Suprapubic skin (tissue), 4 donors: ENCODE measurements around the gene YY1. TPM values are rescaled to one million over a fixed set of nuclear protein-coding genes. Genes with fewer than 3 reads are reported as not detected.

ENCODE experiments used
- DNase-seq, 2 donors: peaks; one replicate each; pipeline ENCODE4 v3.0.0-alpha.2; 2019; ENCODE audit warnings: low spot score in 2 of 2
- H3K27ac ChIP-seq: fragments of 200-600 bp; sonication (generic); one replicate; pipeline ENCODE4 v1.5.1; 2019
- H3K27me3 ChIP-seq: fragments of 200-600 bp; sonication (generic); one replicate; pipeline ENCODE4 v1.5.1; 2019
- H3K36me3 ChIP-seq: fragments of 200-600 bp; sonication (generic); one replicate; pipeline ENCODE4 v1.5.1; 2019
- H3K4me1 ChIP-seq: fragments of 200-600 bp; sonication (generic); one replicate; pipeline ENCODE4 v1.5.1; 2019
- H3K4me3 ChIP-seq: fragments of 200-600 bp; sonication (generic); one replicate; pipeline ENCODE4 v1.5.1; 2019; ENCODE audit warnings: mild to moderate bottlenecking
- H3K9me3 ChIP-seq: fragments of 200-600 bp; sonication (generic); one replicate; pipeline ENCODE4 v1.5.1; 2019
- EP300 ChIP-seq: sonication (generic); formaldehyde crosslinking; IDR thresholded peaks from one replicate; pipeline ENCODE4 v1.6.1; 2017; ENCODE audit warnings: antibody characterized with exemption
- POLR2A ChIP-seq, 2 donors: fragments of 450-650 bp; IDR thresholded peaks; one replicate each; pipeline ENCODE4 v1.6.1; 2017; ENCODE audit warnings: antibody characterized with exemption in 2 of 2, mild to moderate bottlenecking in 2 of 2, moderate library complexity in 2 of 2
- POLR2AphosphoS5 ChIP-seq, 3 donors: sonication (generic); formaldehyde crosslinking; IDR thresholded peaks; one replicate each; pipeline ENCODE4 v1.6.1; 2017; ENCODE audit warnings: antibody characterized with exemption in 3 of 3
- WGBS: methylation state at CpG from one replicate; pipeline ENCODE4 v1.1.5; 2018; 5-methylcytosine and 5-hydroxymethylcytosine counted together
- total RNA-seq, 4 donors: library from RNA; depleted of rRNA; stranded (reverse); fragments of >200 nt; gene quantifications; one replicate each; pipeline ENCODE4 v1.1.0, GENCODE V29; 2016
- TF ChIP-seq, protein P1 (sequence below), 2 donors: fragments of 200-600 bp in 1 of 2; fragments of 450-650 bp in 1 of 2; sonication (generic) in 1 of 2; IDR thresholded peaks; one replicate each; pipeline ENCODE4 v1.5.1; 2016 to 2019; ENCODE audit warnings: antibody characterized with exemption in 2 of 2, mild to moderate bottlenecking in 1 of 2, moderate library complexity in 1 of 2

The YY1 gene
- total RNA-seq, 4 donors from 2014 or later, result 42.1 to 56.3 (median 48.9) TPM

DNA sequence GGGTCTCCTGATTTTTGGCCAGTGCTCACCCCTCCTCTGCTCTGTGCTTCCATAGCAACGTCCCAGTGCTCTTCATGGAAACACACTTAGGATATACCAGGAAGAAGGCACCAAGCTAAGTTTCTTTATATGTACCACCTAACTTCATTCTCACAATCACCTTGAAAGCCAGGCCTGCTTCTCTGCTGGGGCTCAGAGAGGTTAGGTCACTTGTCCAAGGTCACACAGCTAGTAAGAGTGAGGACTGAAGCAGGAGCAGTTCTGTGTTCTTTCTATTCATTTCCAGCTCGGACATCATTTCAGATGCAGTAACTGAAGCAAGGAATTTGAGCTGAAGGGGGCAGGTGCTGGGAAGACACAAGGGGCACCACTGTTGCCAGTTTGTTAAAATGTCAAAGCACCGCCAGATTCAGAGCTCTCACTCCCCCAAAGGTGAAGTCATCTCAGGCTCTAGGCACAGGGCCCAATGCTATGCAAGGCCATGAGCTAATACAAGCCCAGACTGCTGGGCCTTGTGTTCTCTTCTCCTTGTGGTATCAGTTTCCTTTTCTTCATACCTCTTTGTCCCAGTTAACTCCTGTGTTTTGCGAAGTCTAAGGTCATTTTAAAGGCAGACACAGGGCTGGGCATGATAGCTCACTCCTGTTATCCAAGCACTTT, 19.7 kb upstream of the YY1 start:
- no peaks in the 10 kb centered on the region for H3K36me3 ChIP-seq
- TF ChIP-seq POLR2AphosphoS5 (IDR thresholded peaks at IDR 0.05), result no peak
- TF ChIP-seq EP300, result no peak
- TF ChIP-seq, protein P1, sequence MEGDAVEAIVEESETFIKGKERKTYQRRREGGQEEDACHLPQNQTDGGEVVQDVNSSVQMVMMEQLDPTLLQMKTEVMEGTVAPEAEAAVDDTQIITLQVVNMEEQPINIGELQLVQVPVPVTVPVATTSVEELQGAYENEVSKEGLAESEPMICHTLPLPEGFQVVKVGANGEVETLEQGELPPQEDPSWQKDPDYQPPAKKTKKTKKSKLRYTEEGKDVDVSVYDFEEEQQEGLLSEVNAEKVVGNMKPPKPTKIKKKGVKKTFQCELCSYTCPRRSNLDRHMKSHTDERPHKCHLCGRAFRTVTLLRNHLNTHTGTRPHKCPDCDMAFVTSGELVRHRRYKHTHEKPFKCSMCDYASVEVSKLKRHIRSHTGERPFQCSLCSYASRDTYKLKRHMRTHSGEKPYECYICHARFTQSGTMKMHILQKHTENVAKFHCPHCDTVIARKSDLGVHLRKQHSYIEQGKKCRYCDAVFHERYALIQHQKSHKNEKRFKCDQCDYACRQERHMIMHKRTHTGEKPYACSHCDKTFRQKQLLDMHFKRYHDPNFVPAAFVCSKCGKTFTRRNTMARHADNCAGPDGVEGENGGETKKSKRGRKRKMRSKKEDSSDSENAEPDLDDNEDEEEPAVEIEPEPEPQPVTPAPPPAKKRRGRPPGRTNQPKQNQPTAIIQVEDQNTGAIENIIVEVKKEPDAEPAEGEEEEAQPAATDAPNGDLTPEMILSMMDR (IDR thresholded peaks at IDR 0.05), result no peak
- no peak for TF ChIP-seq POLR2A (IDR thresholded peaks at IDR 0.05)
- H3K9me3 ChIP-seq, result no peaks in the 10 kb centered on the region
- H3K27me3 ChIP-seq, result no peaks in the 10 kb centered on the region
- no peak for DNase-seq
- 88% methylated on average over 4 of the region's 4 CpGs for WGBS
- no peak overlapping the region for H3K27ac ChIP-seq
- H3K4me3 ChIP-seq, result no peak overlapping the region
- peaks cover 38% of the 10 kb centered on the region for H3K4me1 ChIP-seq

DNA sequence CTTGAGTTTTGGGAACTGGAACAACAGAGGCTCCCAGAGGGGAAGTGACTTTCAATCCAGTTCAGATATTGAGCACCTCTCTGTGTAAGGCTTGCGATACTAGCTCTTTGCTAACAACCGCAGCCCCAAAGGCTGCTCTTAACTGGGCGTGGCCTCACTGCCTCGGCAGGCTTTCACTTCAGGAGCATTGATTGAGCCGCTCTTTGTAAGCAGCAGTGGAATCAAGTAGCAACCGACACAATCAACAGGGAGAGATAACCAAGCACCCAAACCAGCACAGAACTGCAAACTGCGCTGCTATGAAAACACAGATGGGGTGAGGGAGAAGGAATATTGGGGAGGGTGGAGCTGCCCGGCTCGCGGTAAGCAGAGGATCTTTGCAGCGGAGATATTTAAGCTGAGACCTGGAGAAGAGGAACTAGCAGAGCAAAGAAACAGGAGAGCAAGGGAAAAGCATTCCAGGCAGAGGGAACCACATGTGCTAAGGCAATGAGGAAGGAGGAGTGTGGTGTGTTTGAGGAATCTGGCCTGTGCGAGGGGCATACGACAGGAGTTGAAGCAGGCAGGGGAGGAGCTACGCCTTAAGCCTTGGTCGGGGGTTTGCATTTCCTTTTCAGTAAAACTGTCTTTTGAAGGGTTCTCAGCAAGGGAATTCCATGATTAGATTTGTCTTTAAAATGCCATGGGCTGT, 17.3 kb upstream of the YY1 start:
- DNase-seq, result no peak
- no peaks in the 10 kb centered on the region for H3K27me3 ChIP-seq
- H3K9me3 ChIP-seq, result no peaks in the 10 kb centered on the region
- TF ChIP-seq, protein P1 (IDR thresholded peaks at IDR 0.05), result no peak
- TF ChIP-seq POLR2A (IDR thresholded peaks at IDR 0.05) (no peak), POLR2AphosphoS5 (IDR thresholded peaks at IDR 0.05) (no peak), EP300 (no peak)
- H3K36me3 ChIP-seq, result no peaks in the 10 kb centered on the region
- peak overlapping the region; percentile 75 for H3K27ac ChIP-seq
- WGBS, result 4% methylated on average over 13 of the region's 15 CpGs
- H3K4me1 ChIP-seq, result peaks cover 32% of the 10 kb centered on the region
- H3K4me3 ChIP-seq, result peak overlapping the region; percentile 53

DNA sequence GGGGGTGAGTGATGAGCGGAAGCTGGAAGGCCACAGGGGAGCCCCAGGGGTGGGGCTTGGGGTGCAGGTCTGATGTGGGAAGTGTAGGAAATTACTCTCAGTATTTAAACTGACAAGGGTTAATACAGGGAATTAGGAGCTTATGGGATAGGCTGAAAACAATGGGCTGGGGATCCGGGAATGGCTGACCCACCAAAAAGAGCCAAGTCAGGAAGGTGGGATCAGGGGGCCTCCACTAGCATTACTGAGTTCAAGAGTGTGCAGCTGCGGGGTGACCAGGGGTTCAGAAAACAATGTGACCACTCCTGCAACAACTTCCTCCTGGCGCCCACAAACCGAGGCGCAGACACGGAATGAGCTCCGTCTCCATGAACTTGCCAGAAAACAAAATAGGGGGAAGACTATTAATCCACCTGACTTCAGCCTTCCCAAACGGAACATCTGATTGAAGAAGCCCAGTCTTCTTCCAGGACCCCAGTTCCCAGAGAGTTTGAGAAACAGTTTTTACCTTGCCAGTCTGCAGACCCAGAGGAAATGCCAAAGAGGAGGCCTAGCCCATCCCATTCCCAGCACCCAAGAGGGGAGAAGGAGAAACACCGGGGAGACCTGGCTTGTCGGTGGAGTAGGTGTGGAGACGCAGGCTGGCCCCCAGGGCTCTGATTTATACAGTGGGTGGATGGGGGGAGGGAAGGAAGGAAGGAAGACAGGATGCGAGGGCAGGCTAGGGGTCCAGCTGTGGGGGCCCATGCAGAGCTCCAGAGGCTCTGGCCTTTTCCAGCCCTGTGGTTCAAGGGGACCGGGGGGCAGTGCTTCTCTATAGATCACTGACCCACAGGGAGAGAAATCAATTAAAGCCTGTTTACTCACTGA, 16.5 kb upstream of the YY1 start:
- H3K36me3 ChIP-seq, result no peaks in the 10 kb centered on the region
- H3K4me3 ChIP-seq, result peak overlapping the region; percentile 53
- peaks cover 32% of the 10 kb centered on the region for H3K4me1 ChIP-seq
- WGBS, result 62% methylated on average over 12 of the region's 14 CpGs
- no peak for TF ChIP-seq POLR2A (IDR thresholded peaks at IDR 0.05)
- H3K9me3 ChIP-seq, result no peaks in the 10 kb centered on the region
- DNase-seq, result no peak
- H3K27ac ChIP-seq, result peak overlapping the region; percentile 75
- H3K27me3 ChIP-seq, result no peaks in the 10 kb centered on the region

DNA sequence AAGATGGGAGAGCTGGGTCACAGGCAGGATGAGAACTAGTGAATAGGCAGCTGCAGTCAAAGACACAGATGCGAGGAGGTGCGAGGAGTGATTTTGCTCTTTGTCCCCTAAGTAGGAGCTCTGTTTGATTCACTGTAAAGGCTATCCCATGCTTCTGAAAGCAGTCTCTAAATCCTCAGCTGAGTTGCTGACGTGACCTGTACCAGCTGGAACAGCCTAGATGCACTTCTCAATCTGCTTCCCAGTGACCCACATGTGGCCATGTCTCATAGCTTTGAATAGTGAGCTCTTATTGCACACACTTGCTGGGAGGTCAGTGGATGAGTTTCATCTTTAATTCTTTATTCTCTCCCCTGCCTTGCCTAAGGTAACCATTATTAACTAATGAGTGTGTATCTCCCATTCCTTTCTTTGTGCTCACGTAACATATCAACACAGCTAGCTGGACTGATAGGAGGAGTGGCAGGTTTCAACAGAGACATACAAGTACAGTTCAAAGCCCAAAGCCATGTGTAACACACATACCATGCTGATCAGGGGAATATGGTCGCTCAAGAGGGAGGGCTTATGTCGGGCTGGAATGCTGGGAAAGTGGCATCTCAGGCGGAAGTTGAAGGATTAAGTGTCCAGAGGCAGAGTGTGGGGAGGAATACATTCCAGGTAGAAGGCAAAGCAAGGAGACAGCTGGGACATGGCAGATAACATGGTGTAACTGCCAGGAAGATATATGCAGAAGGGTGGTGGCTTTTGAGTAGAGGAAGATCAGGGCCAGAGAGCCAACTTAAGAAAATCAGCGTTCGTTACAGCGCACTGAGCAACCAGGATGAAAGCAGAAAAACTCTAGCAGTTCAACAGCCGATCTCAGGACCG, 15.4 kb upstream of the YY1 start:
- TF ChIP-seq EP300 (no peak), POLR2A (IDR thresholded peaks at IDR 0.05) (no peak), POLR2AphosphoS5 (IDR thresholded peaks at IDR 0.05) (no peak)
- TF ChIP-seq, protein P1 (IDR thresholded peaks at IDR 0.05), result no peak
- H3K4me1 ChIP-seq, result peaks cover 32% of the 10 kb centered on the region
- 71% methylated on average over 12 of the region's 12 CpGs for WGBS
- no peak overlapping the region for H3K4me3 ChIP-seq
- no peaks in the 10 kb centered on the region for H3K36me3 ChIP-seq
- no peak overlapping the region for H3K27ac ChIP-seq
- H3K27me3 ChIP-seq, result no peaks in the 10 kb centered on the region
- H3K9me3 ChIP-seq, result no peaks in the 10 kb centered on the region
- no peak for DNase-seq

DNA sequence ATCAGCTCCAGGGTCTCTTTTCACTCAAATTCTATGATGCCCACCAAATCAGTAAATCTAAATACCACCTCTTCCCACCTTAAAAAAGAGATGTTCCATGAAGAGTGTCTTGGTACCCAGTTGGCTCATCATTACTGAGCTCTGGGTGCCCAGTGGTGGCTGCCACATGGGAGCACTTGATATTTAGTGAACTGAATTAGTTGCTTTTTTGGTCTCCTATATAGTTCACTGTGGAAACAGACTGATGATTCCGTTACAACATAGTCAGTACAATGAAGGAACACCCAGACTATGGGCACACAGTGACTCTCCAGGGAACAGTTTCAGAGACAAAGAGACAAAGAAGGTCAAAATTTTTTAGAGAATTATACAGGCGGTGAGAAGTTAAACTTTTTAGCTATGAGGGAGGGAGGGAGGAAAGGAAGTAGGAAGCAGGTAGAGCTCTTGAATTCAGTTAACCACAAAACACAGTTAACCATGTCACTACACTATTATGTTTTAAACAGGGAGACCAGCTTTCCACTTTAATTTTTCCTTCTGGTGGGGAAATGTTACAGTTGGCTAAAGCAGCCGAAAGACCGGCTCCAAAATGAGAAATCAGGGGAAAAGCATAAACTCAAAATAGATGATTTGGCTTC, 14.6 kb upstream of the YY1 start:
- H3K36me3 ChIP-seq, result no peaks in the 10 kb centered on the region
- H3K27ac ChIP-seq, result no peak overlapping the region
- WGBS, result 86% methylated on average over 4 of the region's 4 CpGs
- DNase-seq, result no peak
- H3K4me3 ChIP-seq, result no peak overlapping the region
- TF ChIP-seq EP300 (no peak), POLR2AphosphoS5 (IDR thresholded peaks at IDR 0.05) (no peak), POLR2A (IDR thresholded peaks at IDR 0.05) (no peak)
- TF ChIP-seq, protein P1 (IDR thresholded peaks at IDR 0.05), result no peak
- H3K9me3 ChIP-seq, result no peaks in the 10 kb centered on the region
- no peaks in the 10 kb centered on the region for H3K27me3 ChIP-seq
- H3K4me1 ChIP-seq, result peaks cover 32% of the 10 kb centered on the region
